ENCODE results near the gene VPS36. TPM values are rescaled to one million over a fixed set of nuclear protein-coding genes. Genes with fewer than 3 reads are reported as not detected.
"Not testable (repeated sequence)": the region's sequence is repeated elsewhere in the genome, so short reads cannot be mapped to it uniquely, and the experiment has no call there.

VPS36 gene
- total and polyA plus RNA-seq, 9 of the 15 experiments (the other 6 are each of a cell fraction or from before 2014, with no cell fraction given): 8.4 to 30.6 (median 23.7) TPM

DNA sequence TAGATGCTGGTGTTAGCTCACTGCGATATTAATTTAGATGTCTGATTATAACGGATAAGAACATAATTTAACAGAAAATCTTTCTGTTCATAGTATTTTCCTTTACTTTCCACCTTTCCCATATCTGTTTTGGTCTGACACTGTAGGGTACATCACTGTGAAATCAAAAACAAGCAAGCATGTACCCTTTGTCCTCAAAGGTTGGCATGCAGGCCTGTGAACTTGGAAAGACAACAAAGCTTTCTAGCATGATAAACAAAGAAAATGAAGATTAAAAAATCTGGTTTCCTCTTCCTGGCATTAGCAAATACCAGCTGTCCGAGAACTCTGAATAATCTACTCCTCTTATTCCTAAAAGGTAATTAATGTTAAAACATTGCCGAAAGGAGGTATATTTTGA, 76.0 kb downstream of the VPS36 start:
- H3K9me3 ChIP-seq (replicated peaks; ENCODE audit: control insufficient read depth, insufficient read depth, low read depth, low read length): no peaks in the 10 kb centered on the region
- 32% methylated on average over 4 of the region's 4 CpGs for WGBS (ENCODE audit: insufficient coverage, low coverage, missing lambda C conversion rate)
- H3K4me2 ChIP-seq (ENCODE audit: insufficient read depth, low read length): no peak overlapping the region
- H2AFZ ChIP-seq (ENCODE audit: low read depth, low read length): no peak overlapping the region
- H4K20me1 ChIP-seq (replicated peaks; ENCODE audit: control insufficient read depth, insufficient read depth, low read length): no peaks in the 10 kb centered on the region
- no peak overlapping the region for H3K4me3 ChIP-seq
- no peaks in the 10 kb centered on the region for H3K36me3 ChIP-seq (ENCODE audit: control insufficient read depth, insufficient read depth, low read length)
- POLR2A ChIA-PET: interaction anchor here (0.8 kb wide), 1 partner anchor 37 kb away, joined by 3 read pairs; no protein-coding TSS in a partner anchor
- BruUV-seq (replicated peaks): no TSS peak
- ATAC-seq (no peak), FAIRE-seq (no peak), DNase-seq (ENCODE audit: extremely low read depth in 1 of 4, low spot score in 3 of 4) (no peak)
- CTCF ChIA-PET (ENCODE audit: low intra/inter-chr PET ratio): no interaction called here
- no peaks in the 10 kb centered on the region for H3K79me2 ChIP-seq (ENCODE audit: control insufficient read depth, insufficient read depth, low read length)
- no peak overlapping the region for H3K27ac ChIP-seq (ENCODE audit: extremely low read depth, low read depth, low read length)
- H3K4me1 ChIP-seq (replicated peaks in 1 of 2; ENCODE audit: control insufficient read depth in 2 of 2, insufficient read depth in 2 of 2, low read length in 2 of 2): peaks cover 0 to 4% of the 10 kb centered on the region in 2 experiments; a peak in 1 of 5 replicates
- H3K9ac ChIP-seq (ENCODE audit: insufficient read depth in 1 of 2, low read depth in 2 of 2, low read length in 2 of 2): no peak overlapping the region
- no peak for TF ChIP-seq KLF10 (CRISPR knock-in tag; IDR thresholded peaks at IDR 0.05)
- H3K27me3 ChIP-seq (ENCODE audit: control insufficient read depth in 2 of 2, insufficient read depth in 2 of 2, low read length in 2 of 2): peaks cover 0 to 12% of the 10 kb centered on the region in 2 experiments; a peak in 2 of 5 replicates
- intact Hi-C loops (cut with micrococcal nuclease) (no loop called here), in situ Hi-C loops (cut with MboI) (no loop called here)
- H3K9me1 ChIP-seq (ENCODE audit: control insufficient read depth, insufficient read depth, low read length): no peaks in the 10 kb centered on the region

DNA sequence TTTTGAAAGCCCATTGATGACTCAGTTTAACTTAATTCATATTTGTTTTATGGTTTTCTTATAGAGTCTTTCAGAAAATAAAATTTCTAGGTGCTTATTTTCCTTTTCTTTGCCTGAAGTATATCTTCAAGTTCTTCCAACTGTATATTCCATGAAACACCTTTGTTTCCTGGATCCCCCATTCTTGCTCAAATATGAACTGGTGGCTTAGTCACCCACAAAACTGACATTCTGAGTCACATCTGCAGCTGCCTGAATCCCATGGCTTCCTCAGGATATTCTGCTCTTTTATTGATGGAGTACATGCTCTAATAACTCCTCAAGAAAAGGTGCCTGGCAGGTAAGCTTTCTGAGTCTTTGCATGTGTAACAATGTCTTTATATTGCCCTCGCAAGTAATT, 77.2 kb downstream of the VPS36 start:
- WGBS (ENCODE audit: insufficient coverage, low coverage, missing lambda C conversion rate): 0% methylated on average over 1 of the region's 1 CpG
- H3K4me2 ChIP-seq (ENCODE audit: insufficient read depth, low read length); DNase-seq (ENCODE audit: extremely low read depth in 1 of 4, low spot score in 3 of 4); H3K27me3 ChIP-seq (ENCODE audit: control insufficient read depth in 2 of 2, insufficient read depth in 2 of 2, low read length in 2 of 2); H3K9ac ChIP-seq (ENCODE audit: insufficient read depth in 1 of 2, low read depth in 2 of 2, low read length in 2 of 2); FAIRE-seq; BruUV-seq (replicated peaks); H3K4me3 ChIP-seq; H3K27ac ChIP-seq (ENCODE audit: extremely low read depth, low read depth, low read length); H3K9me3 ChIP-seq (replicated peaks; ENCODE audit: control insufficient read depth, insufficient read depth, low read depth, low read length); in situ Hi-C loops (cut with MboI); H2AFZ ChIP-seq (ENCODE audit: low read depth, low read length); intact Hi-C loops (cut with micrococcal nuclease); H3K9me1 ChIP-seq (ENCODE audit: control insufficient read depth, insufficient read depth, low read length); H3K4me1 ChIP-seq (replicated peaks in 1 of 2; ENCODE audit: control insufficient read depth in 2 of 2, insufficient read depth in 2 of 2, low read length in 2 of 2); ATAC-seq; H4K20me1 ChIP-seq (replicated peaks; ENCODE audit: control insufficient read depth, insufficient read depth, low read length); CTCF ChIA-PET (ENCODE audit: low intra/inter-chr PET ratio); POLR2A ChIA-PET; H3K79me2 ChIP-seq (ENCODE audit: control insufficient read depth, insufficient read depth, low read length); H3K36me3 ChIP-seq (ENCODE audit: control insufficient read depth, insufficient read depth, low read length): not testable (repeated sequence)
